H1 (cell line): ENCODE data around the gene OPCML. TPM values are rescaled to one million over a fixed set of nuclear protein-coding genes. Genes with fewer than 3 reads are reported as not detected.

Source experiments
- CTCF ChIA-PET: fragments of 300-600 bp; sonication (Branson Sonifier 250); formaldehyde crosslinking; loops from one replicate; lab custom pipeline; 2021; ENCODE audit not compliant: partially characterized antibody; lab: Charles Lee
- POLR2A ChIA-PET: fragments of 300-600 bp; sonication (Branson Sonifier 250); formaldehyde crosslinking; loops from one replicate; lab custom pipeline; 2021; ENCODE audit warnings: inconsistent platforms; ENCODE audit not compliant: partially characterized antibody; lab: Charles Lee
- DNase-seq, 2 experiments: peaks; one replicate each; pipeline versions ENCODE4 v3.0.0 to v3.0.0-alpha.2; 2010 to 2022; ENCODE audit warnings: low spot score in 2 of 2, low read depth in 1 of 2, mixed read lengths in 1 of 2
- FAIRE-seq: peaks from 2 replicates; lab custom pipeline; 2011; peaks lifted over from hg19 to GRCh38; lab: Jason Lieb, UNC
- H2AFZ ChIP-seq: 2 replicates; pipeline ENCODE4 v1.8.1; 2012; ENCODE audit warnings: low read length, inconsistent platforms
- H2AK5ac ChIP-seq: 2 replicates; pipeline ENCODE4 v1.6.1; 2013; ENCODE audit warnings: low read depth, low read length
- H2BK120ac ChIP-seq: replicated peaks from 2 replicates; pipeline ENCODE3; 2013; ENCODE audit warnings: low read depth, low read length, inconsistent platforms
- H2BK12ac ChIP-seq: 2 replicates; pipeline ENCODE4 v1.6.1; 2013; ENCODE audit warnings: low read depth, low read length
- H2BK15ac ChIP-seq: 2 replicates; pipeline ENCODE4 v1.6.1; 2013; ENCODE audit warnings: low read length
- H2BK20ac ChIP-seq: 2 replicates; pipeline ENCODE4 v1.6.1; 2013; ENCODE audit warnings: low read length
- H2BK5ac ChIP-seq: 2 replicates; pipeline ENCODE4 v1.6.1; 2013; ENCODE audit warnings: low read depth, low read length
- H3K14ac ChIP-seq: 2 replicates; pipeline ENCODE4 v1.6.1; 2013; ENCODE audit warnings: inconsistent platforms; ENCODE audit not compliant: insufficient read length
- H3K18ac ChIP-seq: 2 replicates; pipeline ENCODE4 v1.6.1; 2013; ENCODE audit warnings: low read length; ENCODE audit errors: extremely low read depth
- H3K23ac ChIP-seq: 2 replicates; pipeline ENCODE4 v1.6.1; 2013; ENCODE audit warnings: inconsistent platforms; ENCODE audit not compliant: insufficient read length
- H3K23me2 ChIP-seq: 2 replicates; pipeline ENCODE4 v1.6.1; 2013; ENCODE audit warnings: low read depth, low read length
- H3K27ac ChIP-seq: 2 replicates; pipeline ENCODE4 v1.6.1; 2011; ENCODE audit warnings: low read depth, low read length, inconsistent platforms
- H3K27me3 ChIP-seq, 4 experiments: replicated peaks in 1 of 4; 1 replicate in 1 of 4; 2 replicates in 3 of 4; pipeline versions ENCODE4 v1.6.1 to v1.8.1; 2011 to 2013; ENCODE audit warnings: low read length in 3 of 4, mild to moderate bottlenecking in 3 of 4, inconsistent platforms in 2 of 4, mixed read lengths in 2 of 4, moderate library complexity in 1 of 4; ENCODE audit not compliant: control insufficient read depth in 3 of 4, insufficient read depth in 3 of 4; ENCODE audit errors: extremely low read depth in 1 of 4
- H3K36me3 ChIP-seq, 4 experiments: 2 replicates each; pipeline versions ENCODE4 v1.6.1 to v1.8.1; 2011 to 2013; ENCODE audit warnings: mild to moderate bottlenecking in 4 of 4, low read length in 3 of 4, moderate library complexity in 2 of 4, control low read depth in 1 of 4, inconsistent platforms in 1 of 4; ENCODE audit not compliant: insufficient read depth in 4 of 4, control insufficient read depth in 2 of 4
- H3K4ac ChIP-seq: replicated peaks from 2 replicates; pipeline ENCODE3; 2013; ENCODE audit warnings: low read length, low read depth, mixed read lengths, inconsistent platforms; ENCODE audit not compliant: insufficient read length
- H3K4me1 ChIP-seq, 4 experiments: replicated peaks in 1 of 4; 1 replicate in 1 of 4; 2 replicates in 3 of 4; pipeline versions ENCODE4 v1.6.1 to v1.8.1; 2011 to 2013; ENCODE audit warnings: low read length in 3 of 4, inconsistent platforms in 2 of 4, mixed read lengths in 1 of 4; ENCODE audit not compliant: insufficient read depth in 4 of 4, control insufficient read depth in 3 of 4
- H3K4me2 ChIP-seq, 2 experiments: 2 replicates each; pipeline versions ENCODE4 v1.6.1 to v1.8.1; 2011 to 2013; ENCODE audit warnings: low read depth in 2 of 2, low read length in 2 of 2, control low read depth in 1 of 2, inconsistent platforms in 1 of 2, mild to moderate bottlenecking in 1 of 2; ENCODE audit not compliant: insufficient read depth in 1 of 2
- H3K4me3 ChIP-seq, 4 experiments: fragments of 200-600, 300-600 bp in 1 of 4; sonication (generic), shearing (Covaris generic), sonication (Bioruptor Twin) in 1 of 4; 2 replicates each; pipeline versions ENCODE4 v1.5.1 to v1.8.1; 2011 to 2016; ENCODE audit warnings: low read length in 4 of 4, low read depth in 3 of 4, control low read depth in 2 of 4, inconsistent platforms in 2 of 4, mild to moderate bottlenecking in 2 of 4, mixed read lengths in 1 of 4, moderate library complexity in 1 of 4; ENCODE audit not compliant: insufficient read depth in 2 of 4; ENCODE audit errors: extremely low read depth in 1 of 4
- H3K56ac ChIP-seq: replicated peaks from 2 replicates; pipeline ENCODE3; 2013; ENCODE audit warnings: low read depth, mild to moderate bottlenecking, mixed read lengths, low read length, inconsistent platforms; ENCODE audit not compliant: insufficient read length
- H3K79me1 ChIP-seq: 2 replicates; pipeline ENCODE4 v1.6.1; 2013; ENCODE audit warnings: low read depth, low read length, control low read depth
- H3K79me2 ChIP-seq, 2 experiments: 2 replicates each; pipeline versions ENCODE4 v1.6.1 to v1.8.1; 2012 to 2013; ENCODE audit warnings: low read length in 2 of 2, mild to moderate bottlenecking in 2 of 2, inconsistent platforms in 1 of 2; ENCODE audit not compliant: insufficient read depth in 2 of 2, control insufficient read depth in 1 of 2
- H3K9ac ChIP-seq, 4 experiments: replicated peaks in 1 of 4; 1 replicate in 1 of 4; 2 replicates in 3 of 4; pipeline versions ENCODE4 v1.6.1 to v1.8.1; 2011 to 2013; ENCODE audit warnings: low read depth in 3 of 4, low read length in 3 of 4, control low read depth in 2 of 4, mild to moderate bottlenecking in 2 of 4, moderate library complexity in 2 of 4, inconsistent platforms in 1 of 4; ENCODE audit errors: extremely low read depth in 1 of 4
- H3K9me3 ChIP-seq, 2 experiments: 2 replicates each; pipeline versions ENCODE4 v1.6.1 to v1.8.1; 2012 to 2013; ENCODE audit warnings: mild to moderate bottlenecking in 2 of 2, moderate library complexity in 2 of 2, control low read depth in 1 of 2, inconsistent platforms in 1 of 2, low read depth in 1 of 2, low read length in 1 of 2, mixed read lengths in 1 of 2; ENCODE audit not compliant: insufficient read depth in 2 of 2
- H4K20me1 ChIP-seq, 2 experiments: replicated peaks in 1 of 2; 2 replicates each; pipeline versions ENCODE3 to v1.8.1; 2011 to 2013; ENCODE audit warnings: inconsistent platforms in 2 of 2, low read length in 2 of 2, mild to moderate bottlenecking in 1 of 2; ENCODE audit not compliant: insufficient read depth in 2 of 2, control insufficient read depth in 1 of 2
- H4K5ac ChIP-seq: 2 replicates; pipeline ENCODE4 v1.6.1; 2013; ENCODE audit warnings: low read length, low read depth, mixed read lengths, inconsistent platforms; ENCODE audit not compliant: insufficient read length
- H4K8ac ChIP-seq: 2 replicates; pipeline ENCODE4 v1.8.0; 2013; ENCODE audit warnings: mild to moderate bottlenecking, moderate library complexity, low read length, inconsistent platforms; ENCODE audit not compliant: insufficient read depth; ENCODE audit errors: extremely low read depth
- H4K91ac ChIP-seq: replicated peaks from 2 replicates; pipeline ENCODE3; 2013; ENCODE audit warnings: low read length, mixed read lengths, inconsistent platforms; ENCODE audit not compliant: insufficient read length
- CBX8 ChIP-seq: fragments of 300-800, 300-1000 bp; sonication (generic); IDR thresholded peaks from 2 replicates; pipeline ENCODE4 v1.7.1; 2016; ENCODE audit warnings: low read depth, low read length, borderline replicate concordance
- CHD2 ChIP-seq: IDR thresholded peaks from 2 replicates; pipeline ENCODE4 v1.6.1; 2012; ENCODE audit warnings: low read length, improper control_type of control experiment
- HDAC6 ChIP-seq: IDR thresholded peaks from one replicate; pipeline ENCODE4 v1.7.1; 2012; ENCODE audit warnings: low read depth, mild to moderate bottlenecking, inconsistent platforms, low read length, moderate library complexity
- POU5F1 ChIP-seq: IDR thresholded peaks from 2 replicates; pipeline ENCODE4 v1.6.1; 2011; ENCODE audit warnings: low read depth, mild to moderate bottlenecking, low read length, moderate library complexity
- TAF1 ChIP-seq: IDR thresholded peaks from 2 replicates; pipeline ENCODE4 v1.6.1; 2011; ENCODE audit warnings: mild to moderate bottlenecking, low read depth, low read length
- TEAD4 ChIP-seq: IDR thresholded peaks from 2 replicates; pipeline ENCODE4 v1.6.1; 2012; ENCODE audit warnings: low read depth, low read length, inconsistent platforms, mixed read lengths
- WGBS, 2 experiments: shearing (Covaris generic) in 1 of 2; methylation state at CpG; one replicate each; pipeline versions ENCODE4 v1.1.6 to v1.1.7; 2013 to 2015; ENCODE audit warnings: low lambda C conversion rate in 2 of 2, mixed read lengths in 2 of 2, inconsistent platforms in 1 of 2, low coverage in 1 of 2, missing lambda C conversion rate in 1 of 2; ENCODE audit not compliant: insufficient replicate concordance in 2 of 2, insufficient coverage in 1 of 2, insufficient read length in 1 of 2; ENCODE audit errors: extremely low coverage in 1 of 2, missing lambda C conversion rate in 1 of 2; 5-methylcytosine and 5-hydroxymethylcytosine counted together
- polyA plus RNA-seq, 7 experiments: library from polyadenylated mRNA; depleted of rRNA in 3 of 7; stranded (reverse) in 5 of 7; unstranded in 2 of 7; fragments of >200 nt in 5 of 7; fragments of 200-250 nt in 2 of 7; gene quantifications; 1 replicate in 5 of 7; 2 replicates in 1 of 7; 4 replicates in 1 of 7; pipeline versions ENCODE4 v1.2.1 to v1.2.3, GENCODE V29; 2011 to 2013; ENCODE audit warnings: missing spikeins in 2 of 7, mixed read lengths in 2 of 7
- total RNA-seq: library from RNA; stranded (reverse); fragmentation: NEBNext Ultra II Directional; extraction: Animal tissue kit (Norgen Biotek cat#: 25700); gene quantifications from 2 replicates; pipeline ENCODE4 v1.2.1, GENCODE V29; 2021
- TF ChIP-seq, protein P1 (sequence below): IDR thresholded peaks from 2 replicates; pipeline ENCODE4 v1.6.1; 2011; ENCODE audit warnings: low read length, improper control_type of control experiment

The OPCML gene
- total and polyA plus RNA-seq, 2 of the 8 experiments (the other 6 are each of a cell fraction or from before 2014, with no cell fraction given), result 2.3 to 3.1 TPM

GRCh38 chr11:133238495-133238894 lies 293.8 kb downstream of the OPCML start:
- peaks cover 0 to 11% (median 5%) of the 10 kb centered on the region in 4 experiments; a peak in 5 of 7 replicates for H3K4me1 ChIP-seq
- no peak overlapping the region for H3K14ac ChIP-seq
- H3K27ac ChIP-seq, result no peak overlapping the region
- H3K4me2 ChIP-seq, result no peak overlapping the region
- DNase-seq, result no peak
- no peaks in the 10 kb centered on the region for H3K9me3 ChIP-seq
- WGBS, 2 experiments, result 87% methylated on average over 10 of the region's 10 CpGs; no CpG with 5 or more reads in 1 of the 2 experiments
- H2AK5ac ChIP-seq, result no peak overlapping the region
- H2AFZ ChIP-seq, result no peak overlapping the region
- H3K79me2 ChIP-seq, result no peaks in the 10 kb centered on the region
- no peak overlapping the region for H3K23ac ChIP-seq
- no peak overlapping the region for H3K18ac ChIP-seq
- no peak overlapping the region for H3K56ac ChIP-seq
- no peaks in the 10 kb centered on the region for H3K23me2 ChIP-seq
- H3K9ac ChIP-seq, result no peak overlapping the region
- H3K79me1 ChIP-seq, result no peaks in the 10 kb centered on the region
- no peak for FAIRE-seq
- H3K27me3 ChIP-seq, result no peaks in the 10 kb centered on the region
- no peak overlapping the region for H2BK15ac ChIP-seq
- no peak overlapping the region for H4K5ac ChIP-seq
- no peak overlapping the region for H3K4ac ChIP-seq
- ChIA-PET POLR2A (interaction anchor here (0.8 kb wide), 1 partner anchor 11 kb away, joined by 3 read pairs; no protein-coding TSS in a partner anchor), CTCF (interaction anchor here (1.4 kb wide), 1 partner anchor 11 kb away, joined by 3 read pairs; no protein-coding TSS in a partner anchor)
- no peak overlapping the region for H2BK20ac ChIP-seq
- no peak overlapping the region for H2BK5ac ChIP-seq
- no peak overlapping the region; the same call in 1 of the 2 replicates for H2BK12ac ChIP-seq
- H4K8ac ChIP-seq, result no peak overlapping the region
- no peaks in the 10 kb centered on the region for H4K20me1 ChIP-seq
- H4K91ac ChIP-seq, result no peak overlapping the region
- H2BK120ac ChIP-seq, result no peak overlapping the region
- no peaks in the 10 kb centered on the region for H3K36me3 ChIP-seq
- H3K4me3 ChIP-seq, result no peak overlapping the region
- TF ChIP-seq CHD2 (no peak), CBX8 (no peak), HDAC6 (no peak), TEAD4 (no peak), POU5F1 (no peak), TAF1 (no peak)
- TF ChIP-seq, protein P1, sequence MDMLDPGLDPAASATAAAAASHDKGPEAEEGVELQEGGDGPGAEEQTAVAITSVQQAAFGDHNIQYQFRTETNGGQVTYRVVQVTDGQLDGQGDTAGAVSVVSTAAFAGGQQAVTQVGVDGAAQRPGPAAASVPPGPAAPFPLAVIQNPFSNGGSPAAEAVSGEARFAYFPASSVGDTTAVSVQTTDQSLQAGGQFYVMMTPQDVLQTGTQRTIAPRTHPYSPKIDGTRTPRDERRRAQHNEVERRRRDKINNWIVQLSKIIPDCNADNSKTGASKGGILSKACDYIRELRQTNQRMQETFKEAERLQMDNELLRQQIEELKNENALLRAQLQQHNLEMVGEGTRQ, result no peak
